ENCODE data around the gene TGFBR3. TPM values are rescaled to one million over a fixed set of nuclear protein-coding genes. Genes with fewer than 3 reads are reported as not detected.
"Not testable (repeated sequence)": the region's sequence is repeated elsewhere in the genome, so short reads cannot be mapped to it uniquely, and the experiment has no call there.

The TGFBR3 gene
- total and polyA plus RNA-seq, 10 donors, result 5.2 to 254 (median 166) TPM

DNA sequence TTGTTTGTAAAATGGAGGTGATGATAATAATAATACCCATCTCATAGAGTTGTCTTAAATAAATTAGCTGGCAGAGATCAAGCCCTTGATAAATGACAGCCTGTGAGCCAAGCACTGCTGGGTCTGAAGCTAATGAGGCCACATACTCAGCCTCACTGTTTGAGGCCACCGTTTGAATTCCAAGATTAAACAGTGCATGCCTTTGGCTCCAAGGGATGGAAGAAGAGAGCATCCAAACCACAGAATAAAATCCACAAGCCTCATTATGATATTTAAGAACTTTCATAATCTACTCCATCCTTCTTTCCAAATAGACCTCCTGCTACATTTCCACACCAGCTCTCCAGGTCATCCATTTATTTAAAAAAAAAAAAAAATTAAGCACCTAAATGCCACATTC is 29.0 kb downstream of the TGFBR3 start:
- H3K4me1 ChIP-seq, result peaks cover 0 to 19% (median 11%) of the 10 kb centered on the region in 6 donors
- no peak overlapping the region for H3K4me3 ChIP-seq
- no peak overlapping the region for H3K27ac ChIP-seq
- H3K36me3 ChIP-seq, result peaks cover 0 to 28% (median 2%) of the 10 kb centered on the region in 6 donors
- intact Hi-C loops (cut with DNase I; ENCODE audit: low total_unique reads), result no loop called here
- H3K9me3 ChIP-seq, result no peaks in the 10 kb centered on the region
- no peaks in the 10 kb centered on the region for H3K27me3 ChIP-seq (replicated peaks in 1 of 7)
- TF ChIP-seq POLR2AphosphoS5 (IDR thresholded peaks at IDR 0.05) (no peak), POLR2A (IDR thresholded peaks at IDR 0.05) (no peak)
- TF ChIP-seq, protein P1, sequence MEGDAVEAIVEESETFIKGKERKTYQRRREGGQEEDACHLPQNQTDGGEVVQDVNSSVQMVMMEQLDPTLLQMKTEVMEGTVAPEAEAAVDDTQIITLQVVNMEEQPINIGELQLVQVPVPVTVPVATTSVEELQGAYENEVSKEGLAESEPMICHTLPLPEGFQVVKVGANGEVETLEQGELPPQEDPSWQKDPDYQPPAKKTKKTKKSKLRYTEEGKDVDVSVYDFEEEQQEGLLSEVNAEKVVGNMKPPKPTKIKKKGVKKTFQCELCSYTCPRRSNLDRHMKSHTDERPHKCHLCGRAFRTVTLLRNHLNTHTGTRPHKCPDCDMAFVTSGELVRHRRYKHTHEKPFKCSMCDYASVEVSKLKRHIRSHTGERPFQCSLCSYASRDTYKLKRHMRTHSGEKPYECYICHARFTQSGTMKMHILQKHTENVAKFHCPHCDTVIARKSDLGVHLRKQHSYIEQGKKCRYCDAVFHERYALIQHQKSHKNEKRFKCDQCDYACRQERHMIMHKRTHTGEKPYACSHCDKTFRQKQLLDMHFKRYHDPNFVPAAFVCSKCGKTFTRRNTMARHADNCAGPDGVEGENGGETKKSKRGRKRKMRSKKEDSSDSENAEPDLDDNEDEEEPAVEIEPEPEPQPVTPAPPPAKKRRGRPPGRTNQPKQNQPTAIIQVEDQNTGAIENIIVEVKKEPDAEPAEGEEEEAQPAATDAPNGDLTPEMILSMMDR (IDR thresholded peaks at IDR 0.05 in 8 of 11, conservative IDR thresholded peaks at IDR 0.05 in 3 of 11), result no peak
- DNase-seq, result no peak
- 50 to 80% (median 70%) methylated on average over 1 of the region's 1 CpG for WGBS, 5 donors

DNA sequence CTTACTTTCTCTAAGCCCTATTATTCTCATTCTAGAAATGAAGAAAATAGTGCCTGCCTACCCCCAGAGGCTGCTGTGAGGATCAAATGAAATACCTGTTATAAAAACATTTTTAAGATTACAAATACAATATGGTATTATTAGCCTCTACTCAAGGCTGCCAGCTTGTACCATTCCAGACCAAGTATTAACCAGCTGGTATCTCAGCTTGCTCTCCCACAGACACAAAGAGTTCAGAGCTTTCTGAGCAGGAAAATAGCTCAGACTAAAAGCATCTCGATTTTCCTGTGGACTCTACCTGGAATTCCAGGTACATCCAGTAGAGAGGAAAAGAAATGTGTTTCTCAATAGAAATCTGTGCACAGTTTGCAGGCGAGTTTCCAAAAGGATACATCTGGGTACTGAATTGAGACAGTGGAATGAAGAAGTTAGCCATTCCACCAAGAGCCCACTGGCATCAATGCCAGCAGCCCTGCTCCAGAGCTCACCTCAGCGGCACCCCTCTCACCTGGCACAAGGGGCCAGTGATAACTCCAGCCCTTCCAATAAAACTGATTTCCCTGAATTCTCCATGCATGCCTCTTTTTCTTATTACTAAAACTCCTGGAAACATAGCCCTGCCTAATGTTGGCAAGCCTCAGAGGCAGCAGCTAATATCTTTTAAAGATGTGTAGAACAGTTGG is 31.0 kb downstream of the TGFBR3 start:
- Histone ChIP-seq H3K36me3 (peaks cover 0 to 14% (median 0%) of the 10 kb centered on the region in 6 donors), H3K27ac (no peak overlapping the region), H3K27me3 (replicated peaks in 1 of 7) (no peaks in the 10 kb centered on the region), H3K4me1 (peaks cover 5 to 38% (median 22%) of the 10 kb centered on the region in 6 donors), H3K4me3 (no peak overlapping the region), H3K9me3 (no peaks in the 10 kb centered on the region)
- no peak for DNase-seq
- WGBS, 5 donors, result 74 to 90% (median 84%) methylated on average over 3 of the region's 3 CpGs
- intact Hi-C loops (cut with DNase I; ENCODE audit: low total_unique reads), result no loop called here
- TF ChIP-seq POLR2AphosphoS5 (IDR thresholded peaks at IDR 0.05) (no peak), POLR2A (IDR thresholded peaks at IDR 0.05) (no peak)
- TF ChIP-seq, protein P1 (IDR thresholded peaks at IDR 0.05 in 8 of 11, conservative IDR thresholded peaks at IDR 0.05 in 3 of 11), result no peak

GRCh38 chr1:91853397-91853796 is 32.6 kb downstream of the TGFBR3 start:
- H3K36me3 ChIP-seq, result peaks cover 0 to 9% (median 0%) of the 10 kb centered on the region in 6 donors
- H3K27me3 ChIP-seq (replicated peaks in 1 of 7), result no peaks in the 10 kb centered on the region
- peak overlapping the region in 2 of 8 donors; percentile 78 to 82 for H3K27ac ChIP-seq
- TF ChIP-seq POLR2AphosphoS5 (IDR thresholded peaks at IDR 0.05), result no peak
- TF ChIP-seq, protein P1 (IDR thresholded peaks at IDR 0.05 in 8 of 11, conservative IDR thresholded peaks at IDR 0.05 in 3 of 11), result no peak
- intact Hi-C loops (cut with DNase I; ENCODE audit: low total_unique reads), result no loop called here
- H3K4me3 ChIP-seq, result no peak overlapping the region
- 93 to 97% (median 95%) methylated on average over 7 of the region's 7 CpGs for WGBS, 5 donors
- H3K4me1 ChIP-seq, result peaks cover 5 to 46% (median 29%) of the 10 kb centered on the region in 6 donors
- no peak for DNase-seq
- H3K9me3 ChIP-seq, result no peaks in the 10 kb centered on the region

DNA sequence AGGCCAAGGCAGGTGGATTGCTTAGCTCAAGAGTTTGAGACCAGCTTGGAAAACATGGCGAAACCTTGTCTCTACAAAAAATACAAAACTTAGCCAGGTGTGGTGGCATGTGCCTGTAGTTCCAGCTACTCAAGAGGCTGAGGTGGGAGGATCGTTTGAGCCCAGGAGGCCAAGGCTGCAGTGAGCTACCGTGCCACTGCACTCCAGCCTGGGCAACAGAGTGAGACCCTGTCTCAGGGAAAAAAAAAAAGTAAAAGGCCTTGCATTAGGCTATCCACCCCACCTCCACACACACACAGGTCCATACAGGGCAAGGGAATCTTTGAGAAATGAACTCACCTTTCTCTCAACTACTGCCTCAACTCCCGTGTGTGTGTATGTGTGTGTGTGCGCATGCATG is 33.9 kb downstream of the TGFBR3 start:
- intact Hi-C loops (cut with DNase I; ENCODE audit: low total_unique reads); H3K4me3 ChIP-seq; H3K9me3 ChIP-seq; H3K36me3 ChIP-seq; H3K27me3 ChIP-seq (replicated peaks in 1 of 7); DNase-seq: not testable (repeated sequence)
- peak overlapping the region; percentile 11 to 91 (median 82) for H3K27ac ChIP-seq
- WGBS, 5 donors, result 86 to 92% (median 90%) methylated on average over 5 of the region's 5 CpGs
- peaks cover 5 to 58% (median 36%) of the 10 kb centered on the region in 6 donors for H3K4me1 ChIP-seq
